DMS53 treated with DMSO at 0.1 percent for 48 hours (cell line): ENCODE measurements around the gene BEAN1.
"Not testable (repeated sequence)": the region's sequence is repeated elsewhere in the genome, so short reads cannot be mapped to it uniquely, and the experiment has no call there.

ENCODE experiments used
- DNase-seq: peaks from one replicate; lab custom pipeline; 2025; ENCODE audit not compliant: unreplicated experiment; lab: John Stamatoyannopoulos, UW

BEAN1 gene

GRCh38 chr16:66440271-66440802 is 13.2 kb downstream of the BEAN1 start:
- no peak for DNase-seq

DNA sequence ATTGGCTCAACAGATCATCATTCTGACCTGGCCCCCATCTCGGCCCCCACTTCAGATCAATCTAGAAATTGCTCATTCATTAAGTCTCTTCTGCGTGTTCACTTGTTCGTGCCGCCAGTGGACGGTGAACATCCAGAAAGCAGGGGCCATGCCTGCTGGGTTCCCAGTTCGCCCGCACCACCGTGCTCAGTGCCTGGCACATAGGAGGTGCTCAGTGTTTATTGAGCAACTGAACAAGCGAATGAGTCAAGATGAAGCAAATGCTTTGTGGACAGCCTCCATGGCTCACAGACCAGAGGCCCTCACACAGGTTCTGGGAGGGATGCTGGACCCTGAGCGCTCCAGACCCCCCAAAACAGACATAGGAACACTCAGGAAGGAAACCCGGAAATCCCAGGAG is 13.9 kb downstream of the BEAN1 start:
- no peak for DNase-seq

GRCh38 chr16:66441586-66442375 is 14.7 kb downstream of the BEAN1 start:
- DNase-seq: no peak

DNA sequence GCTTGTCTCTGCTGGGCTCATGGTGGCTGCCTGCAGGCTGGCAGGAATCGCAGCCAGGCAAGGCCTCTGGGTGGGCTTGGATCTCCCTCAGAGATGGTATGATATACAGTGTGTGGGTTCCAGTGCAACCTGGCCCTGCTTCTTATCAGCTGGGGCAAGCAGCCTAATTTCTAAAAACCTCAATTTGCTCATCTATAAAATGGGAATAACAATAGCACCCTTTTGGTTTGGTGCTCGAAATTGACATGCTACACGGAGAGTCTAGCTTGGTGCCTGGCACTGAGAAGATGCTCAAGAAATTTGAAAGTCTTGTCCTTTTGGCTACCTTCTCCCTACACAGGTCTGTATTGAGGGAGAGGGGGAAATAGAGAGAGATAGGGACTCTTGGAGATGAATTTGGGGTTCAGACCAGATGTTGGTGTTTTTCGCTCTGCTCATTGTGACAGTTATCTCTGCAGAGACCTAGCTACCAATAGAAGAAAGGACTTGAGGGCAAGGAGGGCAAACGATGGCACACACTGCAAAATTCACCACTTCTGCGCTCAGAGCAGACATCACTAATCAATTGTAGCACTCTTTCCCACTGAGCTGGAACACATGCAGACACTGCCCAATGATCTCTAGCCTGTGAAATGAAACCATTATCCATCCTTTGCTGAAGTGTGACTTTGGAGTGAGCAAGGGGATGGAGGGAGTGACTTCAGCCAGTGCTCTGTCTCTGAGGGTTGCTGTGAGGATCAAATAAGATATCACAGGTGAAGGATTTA is 15.6 kb downstream of the BEAN1 start:
- no peak for DNase-seq

DNA sequence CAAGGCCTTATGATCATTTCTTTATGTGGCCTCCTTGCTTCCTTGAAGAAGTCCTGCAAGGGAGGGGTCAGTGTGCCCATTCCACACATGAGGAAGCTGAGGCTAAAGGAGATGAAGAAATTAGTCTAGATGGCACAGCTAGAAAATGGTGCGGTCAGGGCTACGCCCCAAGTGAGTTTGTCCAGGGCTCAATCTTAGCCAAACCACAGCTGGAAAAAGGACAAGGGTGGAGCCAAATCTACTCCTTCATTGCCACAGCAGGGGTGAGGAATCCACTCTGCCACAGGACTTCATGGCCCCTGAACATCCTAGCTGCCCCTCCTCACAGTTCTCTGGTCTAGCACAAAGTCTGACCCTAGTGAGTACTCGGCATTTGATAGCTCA is 16.2 kb downstream of the BEAN1 start:
- no peak for DNase-seq

DNA sequence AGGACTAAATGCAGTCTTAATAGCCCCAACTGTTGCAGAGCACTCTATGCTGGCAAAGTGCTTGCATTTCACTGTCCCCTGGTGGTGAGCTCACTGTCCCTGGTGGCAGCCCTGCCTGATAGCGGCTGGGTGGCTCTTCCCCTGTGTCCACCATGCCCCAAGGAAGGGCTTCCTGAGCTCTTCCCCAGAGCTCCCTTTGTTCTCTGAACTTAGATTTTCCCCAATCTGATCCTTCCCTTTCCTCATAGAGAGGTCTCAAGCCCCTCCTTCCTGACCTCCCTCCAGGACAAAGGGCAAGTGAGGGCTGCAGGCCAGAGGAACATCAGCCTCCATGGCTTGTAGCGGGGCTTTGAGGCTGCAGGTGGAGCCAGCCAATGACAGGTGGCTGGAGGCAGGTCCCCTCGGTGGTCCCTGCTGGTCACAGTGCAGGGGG is 17.0 kb downstream of the BEAN1 start:
- DNase-seq: no peak

- DNase-seq: no peak
Measured at GRCh38 chr16:66446737-66447136, 19.6 kb downstream of the BEAN1 start.

GRCh38 chr16:66447491-66447890 is 20.4 kb downstream of the BEAN1 start:
- no peak for DNase-seq

- DNase-seq: no peak
Measured at GRCh38 chr16:66451548-66451947, 24.5 kb downstream of the BEAN1 start.

DNA sequence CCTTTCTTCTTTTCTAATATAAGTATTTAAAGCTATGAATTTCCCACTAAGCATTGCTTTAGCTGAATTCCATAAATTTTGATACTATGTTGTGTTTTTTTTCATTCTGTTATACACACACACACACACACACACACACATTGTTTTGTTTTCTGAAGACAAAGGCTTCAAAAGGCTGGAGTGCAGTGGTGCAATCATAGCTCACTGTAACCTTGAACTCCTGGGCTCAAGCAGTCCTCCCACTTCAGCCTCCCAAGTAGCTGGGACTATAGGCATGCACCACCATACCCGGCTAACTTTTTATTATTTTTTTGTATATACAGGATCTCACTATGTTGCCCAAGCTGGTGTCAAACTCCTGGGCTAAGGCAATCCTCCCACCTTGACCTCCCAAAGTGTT is 26.1 kb downstream of the BEAN1 start:
- DNase-seq: not testable (repeated sequence)

DNA sequence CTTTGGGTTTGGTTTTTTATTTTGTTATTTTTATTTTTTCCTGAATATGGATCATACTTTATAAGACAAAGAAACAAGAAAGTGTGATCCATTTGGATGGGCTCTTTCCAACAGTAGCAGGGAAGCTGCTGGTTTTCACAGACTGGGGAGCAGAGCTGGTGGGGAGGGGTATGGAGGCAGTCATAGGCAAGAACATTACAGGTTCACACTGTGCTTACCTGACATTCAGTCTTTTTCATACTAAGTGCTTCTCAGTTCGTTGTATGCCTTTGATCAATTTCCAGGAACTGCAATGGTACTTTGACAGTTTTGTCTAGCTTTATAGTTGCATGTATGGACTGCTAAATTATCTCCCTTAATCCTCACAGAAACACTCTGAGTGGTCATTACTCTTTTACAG is 27.7 kb downstream of the BEAN1 start:
- no peak for DNase-seq

DNA sequence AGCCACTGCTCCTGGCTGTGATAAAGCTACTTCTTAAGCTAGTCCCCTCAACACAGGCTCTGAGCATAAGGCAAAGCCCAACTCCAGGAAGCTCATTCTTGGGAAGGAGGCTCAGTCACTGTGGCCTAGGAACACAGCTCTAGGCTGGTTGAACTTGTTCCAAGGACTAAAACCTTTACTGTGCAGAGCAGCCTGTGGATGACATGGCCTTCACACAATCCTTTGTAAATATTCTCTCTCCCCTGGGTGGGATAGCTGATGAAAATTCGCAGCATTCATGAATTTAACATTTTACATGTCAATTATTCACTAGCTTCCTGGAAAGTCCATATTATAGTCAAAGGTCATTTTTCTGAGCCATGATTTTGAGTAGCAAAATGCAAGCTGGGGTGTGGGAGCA is 28.9 kb downstream of the BEAN1 start:
- no peak for DNase-seq

DNA sequence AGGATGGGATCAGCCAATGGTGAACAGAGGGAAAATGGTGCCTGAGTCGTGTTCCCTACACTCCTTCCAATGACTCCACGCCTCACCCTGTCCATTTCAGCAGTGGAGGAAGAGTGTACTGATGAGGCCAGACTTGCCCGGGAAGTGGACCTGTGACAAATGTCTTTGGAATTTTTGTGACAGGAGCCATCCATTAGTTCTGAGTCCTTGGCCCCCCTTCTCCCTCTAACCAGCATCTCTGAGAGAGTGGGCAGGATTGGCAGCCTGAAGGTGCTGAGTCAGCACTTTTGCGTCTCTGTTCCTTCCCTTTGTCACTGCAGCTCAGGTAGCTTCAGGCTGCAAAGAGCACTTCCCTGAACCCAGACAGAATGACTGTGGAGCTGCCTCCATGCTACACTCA is 30.8 kb downstream of the BEAN1 start:
- no peak for DNase-seq

DNA sequence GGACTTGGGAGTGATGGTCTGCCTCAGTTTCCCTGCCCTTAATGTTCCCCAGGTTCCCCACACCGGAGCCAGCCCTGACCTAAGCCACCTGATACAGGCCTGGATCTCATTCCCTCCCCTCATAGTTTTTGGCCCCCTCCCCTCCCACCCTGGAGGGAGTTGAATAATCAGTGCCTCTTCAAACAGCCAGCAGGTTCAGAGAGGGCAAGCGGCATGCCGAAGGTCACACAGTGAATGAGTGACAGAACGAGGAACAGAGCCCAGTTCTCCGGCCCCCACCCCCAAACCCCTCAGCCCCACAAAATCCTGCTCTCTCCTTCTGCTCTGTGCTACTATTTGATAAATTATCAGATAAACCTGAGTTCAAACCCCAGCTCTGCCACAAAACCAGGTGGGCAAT is 31.2 kb downstream of the BEAN1 start:
- DNase-seq: no peak

DNA sequence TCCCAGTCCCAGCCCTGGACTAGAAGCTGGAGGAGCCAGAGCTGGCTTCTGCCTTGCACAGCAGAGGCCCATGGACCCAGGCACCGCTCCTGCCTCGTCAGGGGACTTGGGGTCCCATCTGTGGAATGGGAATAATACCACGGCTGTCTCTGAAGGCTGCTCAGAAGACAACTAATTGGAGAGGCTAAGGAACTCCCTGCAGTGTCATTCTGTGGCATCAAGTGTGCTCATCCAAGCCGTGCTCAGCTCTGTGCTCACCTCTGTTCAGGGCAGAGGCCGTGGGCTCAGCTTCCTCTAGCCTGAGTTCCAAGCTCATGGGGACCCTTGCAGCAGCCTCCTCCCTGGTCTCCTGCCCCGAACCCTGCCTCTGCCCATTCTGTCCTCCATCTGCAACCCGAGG is 31.8 kb downstream of the BEAN1 start:
- no peak for DNase-seq

DNA sequence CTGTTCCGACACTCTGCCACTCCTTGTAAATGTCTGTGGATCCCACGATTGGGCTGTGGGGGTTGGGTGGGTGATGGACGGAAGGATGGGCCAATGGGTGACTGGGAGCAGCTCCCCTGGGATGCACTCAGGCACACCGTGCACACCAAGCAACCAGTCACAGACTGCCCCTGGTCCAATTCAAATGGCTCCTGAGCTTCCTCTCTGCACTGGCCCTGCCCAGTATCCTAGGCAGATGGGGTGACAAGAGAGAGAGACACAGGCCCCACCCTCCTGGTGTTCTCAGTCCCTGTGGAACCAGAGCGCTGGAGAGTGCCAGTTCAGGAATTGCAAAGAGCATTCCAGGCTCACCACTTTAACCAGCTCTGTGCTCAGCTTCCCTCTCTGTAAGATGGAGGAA is 32.8 kb downstream of the BEAN1 start:
- no peak for DNase-seq

DNA sequence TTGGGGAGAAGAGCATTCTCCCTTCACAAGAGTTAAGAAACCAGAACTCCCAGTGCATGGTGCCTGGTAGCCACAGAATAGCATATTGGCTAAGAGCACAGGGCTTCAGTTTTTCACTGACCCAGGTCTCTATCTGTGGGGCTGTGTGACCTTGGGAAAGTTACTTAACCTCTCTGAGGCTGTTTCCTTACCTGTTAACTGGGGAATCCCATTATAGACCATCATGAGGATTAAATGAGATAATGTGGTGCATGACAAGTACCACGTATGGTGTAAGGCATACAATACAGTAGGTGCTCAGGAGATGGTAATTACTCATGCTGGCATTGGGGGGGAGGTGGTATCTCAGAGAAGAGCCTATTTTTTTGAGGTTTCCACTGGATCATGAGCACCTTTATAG is 33.6 kb downstream of the BEAN1 start:
- DNase-seq: no peak

DNA sequence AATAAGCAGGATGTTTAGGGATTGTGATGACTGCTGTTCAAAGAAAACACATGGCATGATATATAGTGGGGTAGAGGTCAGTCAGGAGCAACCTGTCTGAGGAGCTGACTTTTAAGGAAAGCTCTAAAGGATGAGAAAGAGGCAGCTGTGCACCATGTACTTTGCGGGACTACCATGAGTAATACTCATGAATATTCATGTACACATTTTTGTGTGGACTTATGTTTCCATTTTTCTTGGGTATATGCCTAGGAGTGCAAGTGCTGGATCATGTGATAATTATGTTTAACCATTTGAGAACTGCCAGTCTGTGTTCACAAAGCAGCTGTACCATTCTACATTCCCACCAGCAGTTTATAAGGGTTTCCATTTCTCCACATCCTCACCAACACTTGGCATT is 35.8 kb downstream of the BEAN1 start:
- no peak for DNase-seq

- DNase-seq: not testable (repeated sequence)
Measured at GRCh38 chr16:66465946-66466345, 38.9 kb downstream of the BEAN1 start.

GRCh38 chr16:66466636-66467035 is 39.5 kb downstream of the BEAN1 start:
- not testable (repeated sequence) for DNase-seq

DNA sequence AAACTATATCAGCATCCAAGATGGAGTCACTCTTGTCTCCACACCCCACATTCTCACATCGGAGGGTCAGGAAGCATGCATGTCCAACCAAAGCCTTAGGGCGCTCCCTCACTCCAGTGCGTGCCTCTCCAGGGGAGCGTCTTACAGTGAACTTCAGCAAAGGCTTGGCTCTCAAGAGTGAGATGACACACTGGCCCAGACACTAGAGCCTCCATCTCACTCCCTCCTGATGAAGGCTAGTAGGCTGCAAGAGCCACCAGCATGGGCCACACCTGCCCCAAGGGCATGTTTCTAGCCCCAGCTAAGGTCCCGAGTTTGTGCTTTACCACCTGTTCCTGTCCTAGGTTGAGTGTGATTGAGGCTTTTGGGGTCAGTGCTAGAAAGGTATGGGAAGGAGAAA is 40.5 kb downstream of the BEAN1 start:
- no peak for DNase-seq

DNA sequence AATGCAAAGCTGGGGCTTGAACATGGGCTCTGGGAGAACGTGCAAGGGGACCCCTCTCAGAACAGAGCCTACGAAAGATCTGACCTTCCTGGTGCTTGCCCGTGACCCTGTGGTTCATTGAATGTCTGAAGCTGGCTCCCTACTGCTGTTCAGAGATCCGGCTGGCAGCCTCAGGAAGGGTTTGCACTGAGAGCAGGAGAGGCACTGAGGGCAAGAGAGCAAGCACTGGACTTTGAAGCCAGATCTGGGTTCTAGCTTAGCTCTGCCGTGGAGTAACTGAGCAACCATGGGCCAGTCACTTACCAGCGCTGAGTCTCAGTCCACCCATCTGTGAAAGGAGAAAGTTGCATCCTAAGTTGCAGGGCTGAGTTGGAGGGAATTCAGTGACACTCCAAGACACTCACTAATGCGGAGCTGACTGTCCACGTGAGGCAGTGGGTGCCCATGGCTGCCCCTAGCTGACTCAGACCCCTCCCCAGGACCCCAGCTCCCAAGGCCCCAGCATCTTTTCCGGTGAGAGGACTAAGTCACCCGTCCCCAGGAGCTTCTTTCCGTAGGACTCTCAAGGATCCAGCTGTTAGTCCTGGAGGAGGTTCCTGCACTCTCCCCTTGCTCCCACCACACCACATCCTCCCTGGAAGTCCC is 41.3 kb downstream of the BEAN1 start:
- no peak for DNase-seq
